ENCODE data around the gene ZNF736.

- TF ChIP-seq CTCF (IDR thresholded peaks at IDR 0.05) (no peak), POLR2A (IDR thresholded peaks at IDR 0.05) (no peak)
These were observed 7.1 kb downstream of the ZNF736 start for GRCh38 chr7:64320547-64321513.

Data from adrenal gland (tissue), 5 donors.